T-cell (primary cell): ENCODE measurements around the gene UBE2G2. TPM values are rescaled to one million over a fixed set of nuclear protein-coding genes. Genes with fewer than 3 reads are reported as not detected.

Experiments
- ATAC-seq, 4 experiments: fragments of 200-7000 bp in 3 of 4; fragments of 150-1000 bp in 1 of 4; cut with Tn5 transposase; replicated peaks in 1 of 4; 1 replicate in 3 of 4; 2 replicates in 1 of 4; pipeline ENCODE4 v1.10.0; 2021; ENCODE audit warnings: moderate library complexity in 3 of 4, mild to moderate bottlenecking in 2 of 4, moderate number of reproducible peaks in 1 of 4
- CTCF ChIA-PET, 2 donors: fragments of 300-600 bp; sonication (Branson Sonifier 250); formaldehyde crosslinking; loops; one replicate each; lab custom pipeline; 2022; ENCODE audit warnings: antibody characterized with exemption in 2 of 2; lab: Charles Lee
- POLR2A ChIA-PET, 2 donors: fragments of 300-600 bp; sonication (Branson Sonifier 250); formaldehyde crosslinking; loops; one replicate each; lab custom pipeline; 2022; ENCODE audit warnings: antibody characterized with exemption in 2 of 2; lab: Charles Lee
- DNase-seq, 35 experiments: peaks; one replicate each; pipeline versions ENCODE4 v3.0.0 to v3.0.0-alpha.2; 2013 to 2023
- H3K27ac ChIP-seq: one replicate; pipeline ENCODE4 v1.5.1; 2013; ENCODE audit warnings: low read length
- H3K27me3 ChIP-seq, 2 experiments: replicated peaks in 1 of 2; 1 replicate in 1 of 2; 2 replicates in 1 of 2; pipeline versions ENCODE4 v1.6.1 to v1.7.0; 2013; ENCODE audit warnings: low read length in 1 of 2, mixed read lengths in 1 of 2; ENCODE audit not compliant: control insufficient read depth in 2 of 2, insufficient read depth in 2 of 2; ENCODE audit errors: extremely low read depth in 1 of 2
- H3K36me3 ChIP-seq, 2 donors: 1 replicate in 1 of 2; 2 replicates in 1 of 2; pipeline versions ENCODE4 v1.6.1 to v1.7.0; 2013; ENCODE audit warnings: low read length in 1 of 2; ENCODE audit not compliant: control insufficient read depth in 2 of 2, insufficient read depth in 1 of 2; ENCODE audit errors: extremely low read depth in 1 of 2
- H3K4me1 ChIP-seq, 2 experiments: 1 replicate in 1 of 2; 2 replicates in 1 of 2; pipeline versions ENCODE4 v1.6.1 to v1.7.0; 2013; ENCODE audit warnings: low read length in 2 of 2, mixed read lengths in 1 of 2; ENCODE audit not compliant: insufficient read depth in 2 of 2, control insufficient read depth in 1 of 2; ENCODE audit errors: extremely low read depth in 1 of 2
- H3K4me3 ChIP-seq, 2 donors: 1 replicate in 1 of 2; 2 replicates in 1 of 2; pipeline versions ENCODE4 v1.5.1 to v1.7.0; 2013; ENCODE audit warnings: mild to moderate bottlenecking in 2 of 2, low read length in 1 of 2, moderate library complexity in 1 of 2; ENCODE audit not compliant: control insufficient read depth in 1 of 2; ENCODE audit errors: extremely low read depth in 1 of 2
- H3K9me3 ChIP-seq: 2 replicates; pipeline ENCODE4 v1.7.0; 2013
- H3K27ac Mint-ChIP-seq, 2 donors: one replicate each; pipeline ENCODE4 v1.8.0; 2020 to 2021; ENCODE audit warnings: mild to moderate bottlenecking in 2 of 2, mixed read lengths in 2 of 2
- H3K27me3 Mint-ChIP-seq, 2 donors: one replicate each; pipeline ENCODE4 v1.8.0; 2021 to 2022; ENCODE audit warnings: mixed read lengths in 2 of 2
- H3K36me3 Mint-ChIP-seq: one replicate; pipeline ENCODE4 v1.8.0; 2021; ENCODE audit warnings: mixed read lengths
- H3K4me1 Mint-ChIP-seq, 3 donors: one replicate each; pipeline ENCODE4 v1.8.0; 2020 to 2022; ENCODE audit warnings: mixed read lengths in 3 of 3, mild to moderate bottlenecking in 1 of 3
- H3K4me3 Mint-ChIP-seq, 3 donors: one replicate each; pipeline ENCODE4 v1.8.0; 2020 to 2022; ENCODE audit warnings: mild to moderate bottlenecking in 3 of 3, mixed read lengths in 3 of 3, moderate library complexity in 3 of 3
- H3K9me3 Mint-ChIP-seq, 3 donors: one replicate each; pipeline ENCODE4 v1.8.0; 2020 to 2022; ENCODE audit warnings: mixed read lengths in 3 of 3
- WGBS: methylation state at CpG from one replicate; pipeline ENCODE4 v1.1.5; 2013; ENCODE audit warnings: missing lambda C conversion rate; ENCODE audit not compliant: insufficient coverage; 5-methylcytosine and 5-hydroxymethylcytosine counted together
- total RNA-seq, 35 experiments: library from RNA in 6 of 35; stranded (reverse) in 6 of 35; fragments of 120-200 nt in 1 of 35; gene quantifications; one replicate each; pipeline versions ENCODE4 v1.2.1 to v1.2.4 and lab custom pipeline; 2013 to 2026

UBE2G2 gene
- total RNA-seq, 5 donors from 2014 or later (not counting 1 experiment from before 2014, with no cell fraction given), result 124 to 157 (median 134) TPM

DNA sequence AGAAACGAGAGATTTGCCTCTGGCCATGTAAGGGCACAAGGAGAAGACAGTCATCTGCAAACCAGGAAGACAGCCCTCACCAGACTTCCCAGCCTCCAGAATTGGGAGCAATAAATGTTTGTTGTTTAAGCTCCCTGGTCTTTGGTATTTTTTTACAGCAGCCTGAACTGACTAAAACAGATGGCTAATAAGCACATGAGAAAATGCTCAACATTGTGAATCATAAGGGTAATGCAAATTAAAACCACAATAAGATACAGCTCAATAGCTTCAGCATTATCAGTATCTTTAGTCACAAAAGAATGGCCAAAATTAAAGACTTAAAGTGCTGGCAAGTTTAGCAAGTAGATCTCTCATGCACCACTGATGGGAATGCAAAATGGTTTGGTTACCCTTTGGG lies 11.7 kb downstream of the UBE2G2 start:
- Histone ChIP-seq H3K27me3 (no peaks in the 10 kb centered on the region), H3K4me1 (peaks cover 0 to 10% of the 10 kb centered on the region in 2 experiments), H3K4me3 (no peak overlapping the region), H3K27ac (no peak overlapping the region), H3K36me3 (peaks cover 4 to 25% of the 10 kb centered on the region in 2 donors), H3K9me3 (no peaks in the 10 kb centered on the region)
- no CpG with 5 or more reads among the region's 1 CpG for WGBS
- Mint-ChIP-seq H3K4me1 (peaks cover 34 to 52% (median 51%) of the 10 kb centered on the region in 3 donors), H3K36me3 (peaks cover 29% of the 10 kb centered on the region), H3K27ac (no peak overlapping the region), H3K27me3 (no peaks in the 10 kb centered on the region), H3K4me3 (no peak overlapping the region), H3K9me3 (no peaks in the 10 kb centered on the region)
- DNase-seq, result no peak
- POLR2A ChIA-PET, result interaction anchor here in 1 of 2 donors (0.6 kb wide), 1 partner anchor 18 kb away, joined by 4 read pairs; no protein-coding TSS in a partner anchor
- ATAC-seq, result no peak
- CTCF ChIA-PET, result interaction anchor here in 1 of 2 donors (0.7 kb wide), 1 partner anchor 307 kb away, joined by 5 read pairs; no protein-coding TSS in a partner anchor

DNA sequence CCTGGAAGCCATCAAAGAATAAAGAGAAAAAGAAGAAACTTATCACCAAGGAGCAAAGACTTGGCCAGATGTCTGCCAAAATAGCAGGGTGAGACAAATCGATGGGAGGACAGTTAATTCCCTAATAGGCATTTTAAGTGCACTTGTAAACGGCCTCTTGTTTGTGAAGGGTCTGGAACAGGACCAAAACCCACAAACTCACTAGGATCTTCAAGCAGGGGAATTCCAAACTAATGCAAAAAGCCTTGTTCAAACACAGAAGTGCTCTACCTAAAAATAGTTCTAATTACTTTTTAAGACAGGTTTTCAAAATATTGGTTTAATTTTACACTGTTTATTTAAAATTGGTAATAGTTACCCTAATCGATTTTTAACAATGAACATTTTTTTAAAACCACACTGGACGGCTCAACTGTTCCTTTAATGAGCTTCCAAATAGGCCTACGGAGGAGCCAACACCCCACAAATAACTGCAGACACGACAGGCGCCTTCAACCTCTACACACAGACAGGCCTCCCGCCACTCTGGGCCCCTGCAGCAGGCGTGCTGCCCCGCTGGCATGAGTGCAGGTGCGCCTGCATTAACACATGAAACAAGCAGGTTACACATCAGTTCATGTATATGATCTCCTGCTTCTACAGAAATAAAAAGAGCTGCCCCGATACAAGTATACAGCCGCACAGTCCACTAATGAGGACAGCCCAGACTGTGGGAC lies 15.8 kb downstream of the UBE2G2 start:
- Mint-ChIP-seq H3K9me3 (no peaks in the 10 kb centered on the region), H3K27me3 (no peaks in the 10 kb centered on the region), H3K27ac (no peak overlapping the region), H3K4me1 (peaks cover 24 to 39% (median 38%) of the 10 kb centered on the region in 3 donors), H3K4me3 (no peak overlapping the region), H3K36me3 (peaks cover 32% of the 10 kb centered on the region)
- no peaks in the 10 kb centered on the region for H3K27me3 ChIP-seq
- no peak overlapping the region for H3K27ac ChIP-seq
- peaks cover 16 to 23% of the 10 kb centered on the region in 2 donors for H3K36me3 ChIP-seq
- no peaks in the 10 kb centered on the region for H3K9me3 ChIP-seq
- WGBS, result 96% methylated on average over 9 of the region's 13 CpGs
- no peak for ATAC-seq
- ChIA-PET CTCF (no interaction called here), POLR2A (no interaction called here)
- peaks cover 0 to 3% of the 10 kb centered on the region in 2 experiments for H3K4me1 ChIP-seq
- DNase-seq, result no peak
- no peak overlapping the region for H3K4me3 ChIP-seq

DNA sequence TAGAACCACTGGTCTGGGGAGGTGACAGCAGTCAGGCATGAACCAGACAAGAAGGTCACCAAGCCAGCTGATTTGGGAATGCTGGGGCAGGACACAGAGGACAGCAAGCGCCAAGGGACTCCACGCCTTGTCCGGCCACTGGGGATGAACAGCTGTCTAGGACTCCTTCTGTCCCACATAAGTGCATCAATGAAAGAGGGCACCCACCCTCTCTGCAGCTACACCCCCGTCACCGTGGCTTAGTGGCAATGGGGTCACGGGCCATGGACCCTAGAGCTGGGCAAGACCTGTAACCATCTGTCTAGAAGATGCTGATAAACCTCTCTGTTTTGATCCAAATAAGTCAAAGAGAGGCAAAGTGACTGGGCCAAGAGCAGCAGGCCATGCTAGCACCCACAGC lies 16.8 kb downstream of the UBE2G2 start:
- ChIA-PET CTCF (no interaction called here), POLR2A (no interaction called here)
- peaks cover 32% of the 10 kb centered on the region for H3K36me3 Mint-ChIP-seq
- 95% methylated on average over 6 of the region's 6 CpGs for WGBS
- Histone ChIP-seq H3K27me3 (no peaks in the 10 kb centered on the region), H3K27ac (no peak overlapping the region), H3K4me1 (peaks cover 3 to 6% of the 10 kb centered on the region in 2 experiments), H3K9me3 (no peaks in the 10 kb centered on the region), H3K36me3 (peaks cover 20 to 22% of the 10 kb centered on the region in 2 donors), H3K4me3 (no peak overlapping the region)
- no peaks in the 10 kb centered on the region for H3K9me3 Mint-ChIP-seq
- peaks cover 24 to 40% (median 38%) of the 10 kb centered on the region in 3 donors for H3K4me1 Mint-ChIP-seq
- H3K27me3 Mint-ChIP-seq, result no peaks in the 10 kb centered on the region
- DNase-seq, result no peak
- no peak for ATAC-seq
- H3K4me3 Mint-ChIP-seq, result no peak overlapping the region
- no peak overlapping the region for H3K27ac Mint-ChIP-seq

DNA sequence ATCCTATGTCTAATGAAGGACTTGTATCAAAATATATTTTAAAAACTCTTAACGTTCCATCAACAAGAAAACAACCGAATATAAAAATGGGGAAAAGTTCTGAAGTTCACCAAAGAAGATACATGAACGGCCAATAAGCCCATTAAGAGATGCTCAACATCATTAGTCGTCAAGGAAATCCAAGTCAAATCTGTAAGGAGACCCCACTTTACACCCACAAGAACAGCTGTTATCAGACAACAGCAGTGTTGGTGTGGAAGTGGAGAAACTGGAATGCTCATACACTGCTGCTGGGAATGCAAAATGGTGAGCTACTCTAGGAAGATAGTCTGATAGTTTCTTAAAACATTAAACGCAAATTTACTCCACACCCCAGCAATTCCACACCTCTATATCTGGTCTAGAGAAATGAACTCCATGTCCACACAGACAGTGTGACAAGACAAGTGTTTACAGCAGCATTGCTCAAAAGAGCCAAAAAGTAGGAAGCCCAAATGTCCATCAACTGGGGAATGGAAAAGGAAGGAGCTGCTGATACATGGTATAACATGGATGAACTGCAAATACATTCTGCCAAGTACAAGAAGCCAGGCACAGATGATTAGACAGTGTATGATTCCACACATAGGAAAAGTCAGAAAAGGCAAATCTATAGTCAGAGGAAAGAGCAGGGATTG lies 18.5 kb downstream of the UBE2G2 start:
- Mint-ChIP-seq H3K27ac (no peak overlapping the region), H3K36me3 (peaks cover 38% of the 10 kb centered on the region), H3K4me3 (no peak overlapping the region), H3K27me3 (no peaks in the 10 kb centered on the region), H3K4me1 (peaks cover 19 to 44% (median 43%) of the 10 kb centered on the region in 3 donors), H3K9me3 (no peaks in the 10 kb centered on the region)
- Histone ChIP-seq H3K4me1 (peaks cover 2 to 7% of the 10 kb centered on the region in 2 experiments), H3K27ac (no peak overlapping the region), H3K4me3 (no peak overlapping the region), H3K9me3 (no peaks in the 10 kb centered on the region), H3K27me3 (no peaks in the 10 kb centered on the region), H3K36me3 (peaks cover 23 to 27% of the 10 kb centered on the region in 2 donors)
- ChIA-PET POLR2A (no interaction called here), CTCF (no interaction called here)
- DNase-seq (no peak), ATAC-seq (no peak)
- no CpG with 5 or more reads among the region's 5 CpGs for WGBS

DNA sequence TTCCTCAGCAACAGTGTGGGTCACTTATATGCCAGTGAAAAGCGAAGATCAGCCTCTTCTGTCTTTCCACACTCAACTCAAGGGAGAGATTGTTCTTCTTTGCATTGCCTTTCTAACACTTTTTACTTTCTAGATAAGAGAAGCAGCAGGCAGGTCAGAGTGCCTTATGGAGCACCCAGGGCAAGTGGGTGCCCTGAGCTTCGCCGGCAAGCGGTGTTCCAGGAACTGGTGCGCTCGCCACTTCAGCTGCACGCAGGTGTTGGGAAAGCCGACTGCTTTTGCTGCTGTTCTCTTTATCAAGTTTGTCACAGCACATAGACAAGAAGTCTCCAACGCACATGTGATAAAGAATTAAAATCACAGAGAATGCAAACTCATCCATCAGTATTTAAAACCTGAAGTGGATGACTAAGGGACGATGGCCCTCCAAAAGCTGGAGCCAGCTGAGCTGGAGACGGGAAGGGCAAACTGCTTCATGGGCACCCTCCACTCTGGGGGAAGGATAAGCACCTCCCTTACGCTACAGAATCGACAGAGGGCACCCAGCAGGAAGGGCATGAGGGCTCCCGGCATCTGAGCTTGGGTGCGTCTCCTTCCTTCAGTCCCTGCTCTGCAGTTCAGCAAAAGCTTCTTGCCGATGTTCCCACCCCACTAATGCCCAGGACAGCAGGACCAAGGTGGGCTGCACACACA lies 20.7 kb downstream of the UBE2G2 start:
- H3K27ac ChIP-seq, result no peak overlapping the region
- DNase-seq (no peak), ATAC-seq (no peak)
- Mint-ChIP-seq H3K36me3 (peaks cover 46% of the 10 kb centered on the region), H3K4me3 (no peak overlapping the region), H3K4me1 (peaks cover 14 to 37% (median 37%) of the 10 kb centered on the region in 3 donors), H3K27me3 (no peaks in the 10 kb centered on the region), H3K9me3 (no peaks in the 10 kb centered on the region), H3K27ac (no peak overlapping the region)
- ChIA-PET CTCF (no interaction called here), POLR2A (no interaction called here)
- peaks cover 23 to 29% of the 10 kb centered on the region in 2 donors for H3K36me3 ChIP-seq
- 94% methylated on average over 13 of the region's 16 CpGs for WGBS
- H3K9me3 ChIP-seq, result no peaks in the 10 kb centered on the region
- H3K4me1 ChIP-seq, result peaks cover 2 to 7% of the 10 kb centered on the region in 2 experiments
- no peaks in the 10 kb centered on the region for H3K27me3 ChIP-seq
- no peak overlapping the region for H3K4me3 ChIP-seq

DNA sequence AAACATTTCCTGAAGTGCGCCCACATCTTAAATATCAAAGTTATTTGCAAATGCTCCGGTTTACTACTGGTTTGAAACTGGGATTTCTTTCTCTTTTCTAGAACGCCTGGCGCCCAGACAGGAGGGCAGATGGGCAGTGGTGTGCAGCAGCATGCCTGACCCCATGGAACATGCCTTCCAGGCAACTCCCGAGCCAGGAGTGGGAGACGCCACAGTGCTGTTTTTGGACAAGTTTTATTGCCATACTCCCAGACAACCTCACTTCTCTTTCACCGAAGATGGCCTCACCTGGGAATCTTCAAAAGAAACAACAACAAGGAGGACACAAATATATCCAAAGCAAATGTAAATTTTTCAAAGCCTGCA lies 21.5 kb downstream of the UBE2G2 start:
- CTCF ChIA-PET, result no interaction called here
- ATAC-seq, result no peak
- Histone ChIP-seq H3K27me3 (no peaks in the 10 kb centered on the region), H3K36me3 (peaks cover 23 to 33% of the 10 kb centered on the region in 2 donors), H3K4me1 (peaks cover 2 to 7% of the 10 kb centered on the region in 2 experiments), H3K4me3 (no peak overlapping the region), H3K27ac (no peak overlapping the region), H3K9me3 (no peaks in the 10 kb centered on the region)
- H3K27ac Mint-ChIP-seq, result peak overlapping the region in 1 of 2 donors; percentile 22
- peaks cover 43% of the 10 kb centered on the region for H3K36me3 Mint-ChIP-seq
- H3K4me3 Mint-ChIP-seq, result no peak overlapping the region
- no peak for DNase-seq
- H3K4me1 Mint-ChIP-seq, result peaks cover 12 to 31% (median 30%) of the 10 kb centered on the region in 3 donors
- POLR2A ChIA-PET, result no interaction called here
- no peaks in the 10 kb centered on the region for H3K27me3 Mint-ChIP-seq
- WGBS, result 75% methylated on average over 6 of the region's 7 CpGs
- no peaks in the 10 kb centered on the region for H3K9me3 Mint-ChIP-seq
